Breast epithelium (tissue), 4 donors: Measurements from ENCODE around the gene SIK3. TPM values are rescaled to one million over a fixed set of nuclear protein-coding genes. Genes with fewer than 3 reads are reported as not detected.
"Not testable (repeated sequence)": the region's sequence is repeated elsewhere in the genome, so short reads cannot be mapped to it uniquely, and the experiment has no call there.

Experiments
- DNase-seq, 2 donors: peaks; one replicate each; pipeline ENCODE4 v3.0.0-alpha.2; 2019; ENCODE audit warnings: low spot score in 2 of 2
- H3K27ac ChIP-seq, 2 donors: fragments of 200-600 bp; sonication (generic) in 1 of 2; one replicate each; pipeline ENCODE4 v1.5.1; 2016 to 2019; ENCODE audit warnings: mild to moderate bottlenecking in 1 of 2
- H3K27me3 ChIP-seq, 2 donors: fragments of 200-600 bp; sonication (generic) in 1 of 2; one replicate each; pipeline versions ENCODE4 v1.5.1 to v1.6.0; 2017 to 2019; ENCODE audit warnings: control low read depth in 1 of 2, mild to moderate bottlenecking in 1 of 2
- H3K36me3 ChIP-seq: fragments of 200-600 bp; one replicate; pipeline ENCODE4 v1.5.1; 2019
- H3K4me1 ChIP-seq, 2 donors: fragments of 200-600 bp; sonication (generic); one replicate each; pipeline ENCODE4 v1.5.1; 2016 to 2019; ENCODE audit warnings: control low read depth in 1 of 2
- H3K4me3 ChIP-seq, 3 donors: fragments of 200-600 bp; sonication (generic); 1 replicate in 2 of 3; 2 replicates in 1 of 3; pipeline ENCODE4 v1.5.1; 2016 to 2019; ENCODE audit warnings: mild to moderate bottlenecking in 3 of 3, moderate library complexity in 2 of 3
- H3K9me3 ChIP-seq, 2 donors: fragments of 200-600 bp; sonication (generic) in 1 of 2; one replicate each; pipeline ENCODE4 v1.5.1; 2016 to 2019; ENCODE audit warnings: control low read depth in 1 of 2
- POLR2A ChIP-seq: fragments of 450-650 bp; IDR thresholded peaks from one replicate; pipeline ENCODE4 v1.6.1; 2016; ENCODE audit warnings: antibody characterized with exemption, mild to moderate bottlenecking, moderate library complexity
- POLR2AphosphoS5 ChIP-seq, 3 donors: sonication (generic); formaldehyde crosslinking; IDR thresholded peaks; one replicate each; pipeline ENCODE4 v1.6.1; 2017; ENCODE audit warnings: antibody characterized with exemption in 3 of 3
- intact Hi-C: fragments of 100-400 bp; cut with DNase I; formaldehyde crosslinking; loops from one replicate; pipeline ENCODE4 v1.15.1; 2023; ENCODE audit warnings: low total_unique reads
- total RNA-seq, 3 donors: library from RNA; depleted of rRNA; stranded (reverse); fragments of >200 nt; gene quantifications; one replicate each; pipeline ENCODE4 v1.1.0, GENCODE V29; 2016
- TF ChIP-seq, protein P1 (sequence below), 3 donors: fragments of 450-650 bp; IDR thresholded peaks; one replicate each; pipeline ENCODE4 v1.5.1; 2016 to 2017; ENCODE audit warnings: antibody characterized with exemption in 3 of 3, mild to moderate bottlenecking in 3 of 3, moderate library complexity in 3 of 3

The SIK3 gene
- total RNA-seq, 3 donors from 2014 or later = 26.9 to 110 (median 57.0) TPM

DNA sequence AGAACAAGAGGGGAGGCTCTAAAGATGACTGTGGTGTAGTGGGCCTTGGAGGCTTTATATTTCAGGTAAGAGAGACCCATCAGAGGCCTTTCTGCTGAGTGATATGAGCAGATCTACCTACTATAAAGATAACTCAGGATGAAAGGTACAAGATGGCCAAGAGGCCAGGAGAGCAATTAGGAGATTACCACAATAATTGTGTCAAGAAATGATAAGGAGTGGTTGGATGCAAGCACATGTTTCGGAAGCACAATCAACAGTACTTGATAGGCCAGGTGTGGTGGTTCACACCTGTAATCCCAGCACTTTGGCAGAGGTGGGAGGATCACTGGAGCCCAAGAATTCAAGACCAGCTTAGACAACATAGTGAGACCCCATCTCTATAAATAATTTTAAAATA is 43.8 kb downstream of the SIK3 start:
- intact Hi-C loops = no loop called here
- no peaks in the 10 kb centered on the region for H3K27me3 ChIP-seq
- TF ChIP-seq POLR2AphosphoS5 (IDR thresholded peaks at IDR 0.05) (no peak), POLR2A (no peak)
- TF ChIP-seq, protein P1, sequence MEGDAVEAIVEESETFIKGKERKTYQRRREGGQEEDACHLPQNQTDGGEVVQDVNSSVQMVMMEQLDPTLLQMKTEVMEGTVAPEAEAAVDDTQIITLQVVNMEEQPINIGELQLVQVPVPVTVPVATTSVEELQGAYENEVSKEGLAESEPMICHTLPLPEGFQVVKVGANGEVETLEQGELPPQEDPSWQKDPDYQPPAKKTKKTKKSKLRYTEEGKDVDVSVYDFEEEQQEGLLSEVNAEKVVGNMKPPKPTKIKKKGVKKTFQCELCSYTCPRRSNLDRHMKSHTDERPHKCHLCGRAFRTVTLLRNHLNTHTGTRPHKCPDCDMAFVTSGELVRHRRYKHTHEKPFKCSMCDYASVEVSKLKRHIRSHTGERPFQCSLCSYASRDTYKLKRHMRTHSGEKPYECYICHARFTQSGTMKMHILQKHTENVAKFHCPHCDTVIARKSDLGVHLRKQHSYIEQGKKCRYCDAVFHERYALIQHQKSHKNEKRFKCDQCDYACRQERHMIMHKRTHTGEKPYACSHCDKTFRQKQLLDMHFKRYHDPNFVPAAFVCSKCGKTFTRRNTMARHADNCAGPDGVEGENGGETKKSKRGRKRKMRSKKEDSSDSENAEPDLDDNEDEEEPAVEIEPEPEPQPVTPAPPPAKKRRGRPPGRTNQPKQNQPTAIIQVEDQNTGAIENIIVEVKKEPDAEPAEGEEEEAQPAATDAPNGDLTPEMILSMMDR (IDR thresholded peaks at IDR 0.05) = no peak
- no peaks in the 10 kb centered on the region for H3K9me3 ChIP-seq
- no peak overlapping the region for H3K4me3 ChIP-seq
- no peaks in the 10 kb centered on the region for H3K4me1 ChIP-seq
- no peak overlapping the region for H3K27ac ChIP-seq
- no peaks in the 10 kb centered on the region for H3K36me3 ChIP-seq
- DNase-seq = no peak

GRCh38 chr11:117052196-117053149 is 45.8 kb downstream of the SIK3 start:
- H3K36me3 ChIP-seq = no peaks in the 10 kb centered on the region
- no peaks in the 10 kb centered on the region for H3K27me3 ChIP-seq
- no peak for DNase-seq
- H3K9me3 ChIP-seq = no peaks in the 10 kb centered on the region
- no peak overlapping the region for H3K27ac ChIP-seq
- TF ChIP-seq POLR2AphosphoS5 (IDR thresholded peaks at IDR 0.05) (no peak), POLR2A (no peak)
- TF ChIP-seq, protein P1 (IDR thresholded peaks at IDR 0.05) = no peak
- H3K4me3 ChIP-seq = no peak overlapping the region
- intact Hi-C loops = no loop called here
- H3K4me1 ChIP-seq = no peaks in the 10 kb centered on the region

GRCh38 chr11:117050121-117050520 is 48.1 kb downstream of the SIK3 start:
- H3K27me3 ChIP-seq, H3K4me3 ChIP-seq, H3K9me3 ChIP-seq, intact Hi-C loops, H3K36me3 ChIP-seq, H3K27ac ChIP-seq, H3K4me1 ChIP-seq, DNase-seq: not testable (repeated sequence)

GRCh38 chr11:117046627-117047026 is 51.6 kb downstream of the SIK3 start:
- H3K4me3 ChIP-seq, H3K27ac ChIP-seq, H3K4me1 ChIP-seq, DNase-seq, H3K27me3 ChIP-seq, H3K36me3 ChIP-seq, intact Hi-C loops, H3K9me3 ChIP-seq: not testable (repeated sequence)

DNA sequence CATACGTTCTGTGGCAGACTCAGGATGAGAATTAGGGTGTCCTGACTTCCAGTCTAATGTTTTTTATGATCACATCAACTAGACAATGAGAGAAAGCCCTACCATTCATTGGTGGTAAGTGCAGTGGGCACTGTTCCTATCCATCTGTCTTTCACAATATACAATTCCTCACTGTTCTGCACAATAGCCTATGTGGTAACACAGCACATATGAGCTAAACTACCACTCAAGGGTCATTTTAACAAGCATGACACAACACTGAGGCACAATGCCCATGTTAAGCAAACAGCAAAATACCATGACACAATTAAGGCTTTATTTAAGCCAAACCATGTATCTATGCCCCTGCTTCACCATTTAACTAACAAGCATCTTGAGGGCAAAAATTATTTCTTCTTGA is 52.3 kb downstream of the SIK3 start:
- no peak for DNase-seq
- Histone ChIP-seq H3K27me3 (no peaks in the 10 kb centered on the region), H3K4me1 (no peaks in the 10 kb centered on the region), H3K9me3 (no peaks in the 10 kb centered on the region), H3K27ac (no peak overlapping the region), H3K36me3 (no peaks in the 10 kb centered on the region), H3K4me3 (no peak overlapping the region)
- no peak for TF ChIP-seq POLR2AphosphoS5 (IDR thresholded peaks at IDR 0.05)
- TF ChIP-seq, protein P1 (IDR thresholded peaks at IDR 0.05) = no peak
- TF ChIP-seq POLR2A = no peak
- intact Hi-C loops = no loop called here

DNA sequence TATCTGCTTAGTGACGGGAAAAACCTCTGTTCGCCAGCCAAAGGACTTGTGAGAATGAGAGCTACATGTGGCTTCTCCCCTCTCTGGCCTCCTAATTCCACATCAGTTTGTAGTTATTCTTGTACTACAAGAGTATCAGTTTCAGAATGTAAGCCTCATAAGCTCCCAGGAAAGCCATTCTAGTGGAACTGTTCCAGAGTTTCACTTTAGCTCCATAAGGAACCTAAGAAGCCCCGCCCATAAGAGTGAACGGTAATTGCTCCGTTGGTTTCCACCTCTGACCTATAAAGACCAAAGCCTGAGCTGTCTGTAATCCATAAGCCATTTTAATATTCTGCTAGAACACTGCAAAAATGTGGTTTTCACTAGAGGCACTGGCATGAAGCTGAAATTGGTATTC is 53.0 kb downstream of the SIK3 start:
- Histone ChIP-seq H3K4me1 (no peaks in the 10 kb centered on the region), H3K27ac (peak overlapping the region in 1 of 2 donors; percentile 43), H3K36me3 (no peaks in the 10 kb centered on the region), H3K4me3 (no peak overlapping the region), H3K27me3 (no peaks in the 10 kb centered on the region), H3K9me3 (no peaks in the 10 kb centered on the region)
- TF ChIP-seq POLR2A (no peak), POLR2AphosphoS5 (IDR thresholded peaks at IDR 0.05) (no peak)
- TF ChIP-seq, protein P1 (IDR thresholded peaks at IDR 0.05) = no peak
- DNase-seq = no peak
- intact Hi-C loops = no loop called here
